GM18505 (cell line): ENCODE data around the gene PLPP4.

ENCODE experiments used
- ATAC-seq: cut with Tn5 transposase; IDR thresholded peaks from one replicate; pipeline ENCODE4 v1.9.1; 2021; ENCODE audit not compliant: unreplicated experiment
- POLR2A ChIP-seq: IDR thresholded peaks from 4 replicates; pipeline ENCODE4 v1.6.1; 2011; ENCODE audit warnings: borderline replicate concordance; ENCODE audit not compliant: insufficient read depth, insufficient read length; ENCODE audit errors: extremely low read depth

PLPP4 gene

GRCh38 chr10:120574981-120575380 lies 118.0 kb downstream of the PLPP4 start:
- no peak for ATAC-seq
- TF ChIP-seq POLR2A = no peak

- no peak for ATAC-seq
- TF ChIP-seq POLR2A = no peak
Observed at GRCh38 chr10:120575411-120575810, 118.4 kb downstream of the PLPP4 start.

DNA sequence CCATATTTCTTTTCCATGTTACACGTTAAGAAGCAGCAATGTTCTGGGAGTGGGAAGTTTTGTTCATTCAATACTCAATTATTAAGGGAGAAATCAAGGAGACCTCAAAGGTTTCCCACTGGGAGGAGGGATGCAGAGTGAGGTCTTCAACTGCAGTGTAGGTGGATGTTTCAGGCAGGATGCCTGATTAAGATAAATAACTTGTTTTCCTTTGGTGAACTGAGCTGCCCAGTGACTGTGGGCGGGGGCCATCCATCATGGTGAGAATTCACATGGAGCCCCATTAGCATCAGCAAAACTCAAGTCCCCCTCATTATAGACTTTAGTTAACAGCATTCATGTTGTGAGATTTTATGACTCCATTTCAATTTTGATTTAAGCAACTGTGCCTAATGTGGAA lies 121.1 kb downstream of the PLPP4 start:
- ATAC-seq = no peak
- no peak for TF ChIP-seq POLR2A

GRCh38 chr10:120578890-120579289 lies 121.9 kb downstream of the PLPP4 start:
- no peak for TF ChIP-seq POLR2A
- no peak for ATAC-seq

GRCh38 chr10:120580918-120581895 lies 124.2 kb downstream of the PLPP4 start:
- ATAC-seq = no peak
- TF ChIP-seq POLR2A = no peak

DNA sequence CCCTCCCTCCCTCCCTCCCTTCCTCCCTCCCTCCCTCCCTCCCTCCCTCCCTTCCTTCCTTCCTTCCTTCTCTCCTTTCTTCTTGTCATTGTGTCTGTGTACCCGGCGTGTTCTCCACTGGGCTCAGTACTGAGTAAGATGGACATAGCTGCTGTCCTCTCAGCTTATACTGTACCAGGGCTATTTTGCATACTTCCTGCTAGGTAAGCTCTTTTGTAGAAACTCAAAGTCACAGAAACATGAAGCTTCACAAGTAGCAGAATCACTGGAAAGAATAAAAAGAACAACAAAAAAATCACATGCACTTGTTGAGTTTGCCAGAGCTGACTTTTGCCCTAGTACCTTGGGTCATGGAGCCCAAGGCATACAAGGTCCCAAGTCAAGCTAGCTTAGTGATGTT lies 125.7 kb downstream of the PLPP4 start:
- ATAC-seq = no peak

DNA sequence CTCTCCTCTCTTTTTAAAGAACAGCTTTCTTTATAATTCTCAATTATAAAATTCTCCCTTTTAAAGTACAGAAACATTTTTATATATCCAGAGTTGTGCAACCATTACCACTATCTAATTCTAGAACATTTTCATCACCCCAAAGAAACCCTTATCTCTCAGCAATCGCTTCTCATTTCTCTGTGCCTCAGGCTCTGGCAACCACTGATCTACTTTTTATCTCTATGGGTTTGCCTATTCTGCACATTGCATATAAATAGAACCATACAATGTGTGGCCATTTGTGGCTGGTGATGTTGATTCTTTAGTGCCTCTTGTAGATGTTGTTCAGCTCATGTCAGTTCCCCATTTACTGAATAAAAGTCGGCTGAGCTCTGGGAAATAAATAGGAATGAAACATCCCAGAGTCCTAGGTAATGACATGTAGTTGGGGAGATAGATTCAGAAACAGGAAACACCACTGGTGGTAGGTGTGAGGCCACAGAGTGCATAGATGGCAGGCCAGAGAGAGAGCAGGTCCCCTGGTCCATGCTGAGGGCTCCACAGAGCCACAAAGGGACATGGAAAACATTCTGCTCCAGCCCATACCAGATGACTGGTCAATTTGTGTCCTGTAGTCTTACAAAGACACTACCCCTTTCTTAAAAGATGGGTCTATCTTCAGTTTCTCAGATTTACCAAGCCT lies 126.5 kb downstream of the PLPP4 start:
- TF ChIP-seq POLR2A = no peak
- ATAC-seq = no peak

More for the DNA sequence above, 125.7 kb downstream of the PLPP4 start:
- no peak for TF ChIP-seq POLR2A

DNA sequence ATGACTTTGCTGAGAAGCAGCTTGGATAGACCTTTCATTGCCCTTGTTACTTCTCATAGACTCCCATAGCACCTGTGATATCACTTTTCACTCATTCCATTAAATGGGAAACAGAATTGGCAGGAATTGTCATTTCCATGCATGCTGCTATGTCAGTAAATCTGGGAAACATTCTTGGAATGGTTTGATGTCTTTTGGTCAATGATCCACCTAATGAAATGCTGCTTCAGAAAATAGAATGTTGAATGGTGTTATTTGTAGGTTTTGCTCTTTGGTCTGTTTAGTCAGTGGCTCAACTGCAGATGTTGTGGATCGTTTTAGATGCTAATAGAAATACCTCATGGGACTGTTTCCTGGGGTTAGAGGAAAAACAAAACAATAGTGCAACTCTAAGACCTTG lies 127.8 kb downstream of the PLPP4 start:
- TF ChIP-seq POLR2A = no peak
- no peak for ATAC-seq

DNA sequence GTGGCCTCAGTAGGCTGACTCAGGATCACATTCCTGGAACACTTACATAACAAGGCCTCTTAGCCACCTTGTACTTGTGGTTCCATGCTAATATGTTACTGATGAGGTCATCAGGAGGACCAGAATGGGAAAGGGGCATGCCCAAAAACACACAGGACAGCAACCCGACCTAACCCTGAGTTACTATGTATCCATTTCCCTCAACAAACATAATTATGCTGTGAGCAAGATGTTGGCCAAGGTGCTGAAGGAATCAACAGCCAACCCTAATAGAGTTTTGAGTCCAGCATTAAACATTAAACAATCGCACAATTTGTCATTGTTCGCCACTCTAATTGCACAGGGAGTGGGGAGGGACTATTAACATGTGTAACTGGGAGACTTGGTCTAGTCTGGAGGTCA lies 129.4 kb downstream of the PLPP4 start:
- no peak for ATAC-seq
- no peak for TF ChIP-seq POLR2A

- TF ChIP-seq POLR2A = no peak
- no peak for ATAC-seq
Observed at GRCh38 chr10:120587061-120587460, 130.0 kb downstream of the PLPP4 start.

DNA sequence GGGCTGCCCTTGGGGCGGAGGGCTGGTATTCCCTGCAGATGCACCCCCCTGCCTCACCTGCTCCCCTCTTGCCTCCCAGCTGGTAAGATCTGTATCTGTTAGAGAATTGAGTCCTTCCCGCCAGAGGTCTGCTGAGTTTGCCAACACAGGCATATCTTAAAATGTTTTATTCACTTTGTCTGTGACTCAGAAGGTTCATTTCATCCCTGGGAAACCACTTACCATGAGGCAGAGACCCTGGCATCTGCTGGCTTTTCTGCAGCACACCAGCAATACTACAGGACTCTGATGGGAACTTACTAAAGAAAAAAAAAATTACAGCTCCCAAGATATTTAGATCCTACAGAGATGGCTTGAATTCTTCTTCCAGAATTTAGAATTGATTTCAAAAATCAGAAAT lies 131.3 kb downstream of the PLPP4 start:
- no peak for ATAC-seq
- TF ChIP-seq POLR2A = no peak

GRCh38 chr10:120593693-120594092 lies 136.7 kb downstream of the PLPP4 start:
- no peak for ATAC-seq
- no peak for TF ChIP-seq POLR2A

DNA sequence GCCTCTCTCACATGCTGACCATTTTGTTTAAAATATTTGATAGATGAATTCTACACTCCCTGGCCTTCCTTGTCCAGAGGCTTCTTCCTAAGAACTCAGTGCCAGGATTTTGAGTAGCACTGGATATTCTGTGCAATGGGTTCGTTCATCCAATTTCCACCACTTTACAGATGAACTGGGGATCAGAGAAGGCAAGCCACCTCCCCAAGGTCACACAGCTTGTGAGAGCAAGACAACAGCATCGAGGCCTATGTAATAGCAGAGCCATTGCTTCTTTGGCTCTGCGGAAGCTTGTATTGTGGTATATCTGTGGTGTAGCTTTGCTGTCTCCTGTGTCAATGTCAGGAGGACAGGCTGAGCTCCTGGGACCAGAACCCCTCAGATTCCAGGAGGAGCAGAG lies 140.9 kb downstream of the PLPP4 start:
- no peak for TF ChIP-seq POLR2A
- ATAC-seq = no peak

DNA sequence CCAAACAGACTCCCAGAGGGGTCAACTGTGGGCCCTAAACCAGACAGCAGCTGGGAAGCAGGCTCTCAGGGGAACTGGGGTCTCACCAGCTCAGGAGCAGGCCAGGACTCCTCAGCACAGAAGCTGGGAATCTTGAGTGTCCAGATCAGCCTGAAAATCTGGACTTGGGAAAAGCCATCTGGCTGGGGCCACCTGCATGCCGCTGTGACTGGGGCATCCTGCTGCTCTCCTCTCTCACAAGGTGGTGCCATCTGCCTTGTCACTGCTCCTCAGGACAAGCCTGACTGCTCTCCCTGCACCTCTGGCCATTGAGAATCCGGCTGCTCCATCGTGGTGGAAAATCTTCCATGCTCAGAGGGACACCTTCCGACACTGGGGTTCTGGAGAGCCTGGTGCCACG lies 141.4 kb downstream of the PLPP4 start:
- ATAC-seq = no peak
- TF ChIP-seq POLR2A = no peak
